RWPE1 (cell line): ENCODE results near the gene NRXN3.
"Not testable (repeated sequence)": the region's sequence is repeated elsewhere in the genome, so short reads cannot be mapped to it uniquely, and the experiment has no call there.

Source experiments
- CTCF ChIA-PET: fragments of 350-600 bp; sonication (Branson Sonifier 250); formaldehyde crosslinking; extraction: SDS; loops from one replicate; lab custom pipeline; 2021; lab: Yijun Ruan, JAX
- POLR2A ChIA-PET: fragments of 400-600 bp; formaldehyde crosslinking; extraction: SDS; loops from one replicate; lab custom pipeline; 2020; ENCODE audit warnings: antibody characterized with exemption; ENCODE audit not compliant: low non-redundant PET; lab: Yijun Ruan, JAX
- DNase-seq: peaks from one replicate; pipeline ENCODE4 v3.0.0; 2012; ENCODE audit warnings: low spot score
- H3K27ac ChIP-seq: fragments of 450-650 bp; 2 replicates; pipeline ENCODE4 v1.5.1; 2017
- TF ChIP-seq, protein P1 (sequence below): fragments of 450-650 bp; conservative IDR thresholded peaks from 2 replicates; pipeline ENCODE4 v1.5.1; 2017; ENCODE audit warnings: low read depth, mild to moderate bottlenecking

NRXN3 gene

DNA sequence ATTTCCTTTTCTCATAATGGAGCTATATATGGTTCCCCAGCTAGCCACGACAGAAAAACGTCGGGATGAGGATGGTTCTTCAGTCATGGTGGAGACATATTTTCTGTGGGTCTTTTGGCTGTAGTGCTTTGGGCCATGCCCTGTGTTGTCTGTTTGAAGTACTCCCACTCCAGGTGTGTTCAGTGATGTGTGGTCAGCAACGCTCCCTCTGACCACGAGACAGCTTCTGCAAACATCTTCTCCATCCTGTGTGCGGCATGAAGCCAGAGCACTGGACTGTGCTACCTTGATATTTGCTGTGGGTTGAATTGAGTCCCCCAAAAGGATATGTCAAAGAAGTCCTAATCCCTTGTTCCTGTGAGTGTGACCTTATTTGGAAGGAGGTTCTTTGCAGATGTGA lies 931.2 kb downstream of the NRXN3 start:
- POLR2A ChIA-PET: no interaction called here
- TF ChIP-seq, protein P1, sequence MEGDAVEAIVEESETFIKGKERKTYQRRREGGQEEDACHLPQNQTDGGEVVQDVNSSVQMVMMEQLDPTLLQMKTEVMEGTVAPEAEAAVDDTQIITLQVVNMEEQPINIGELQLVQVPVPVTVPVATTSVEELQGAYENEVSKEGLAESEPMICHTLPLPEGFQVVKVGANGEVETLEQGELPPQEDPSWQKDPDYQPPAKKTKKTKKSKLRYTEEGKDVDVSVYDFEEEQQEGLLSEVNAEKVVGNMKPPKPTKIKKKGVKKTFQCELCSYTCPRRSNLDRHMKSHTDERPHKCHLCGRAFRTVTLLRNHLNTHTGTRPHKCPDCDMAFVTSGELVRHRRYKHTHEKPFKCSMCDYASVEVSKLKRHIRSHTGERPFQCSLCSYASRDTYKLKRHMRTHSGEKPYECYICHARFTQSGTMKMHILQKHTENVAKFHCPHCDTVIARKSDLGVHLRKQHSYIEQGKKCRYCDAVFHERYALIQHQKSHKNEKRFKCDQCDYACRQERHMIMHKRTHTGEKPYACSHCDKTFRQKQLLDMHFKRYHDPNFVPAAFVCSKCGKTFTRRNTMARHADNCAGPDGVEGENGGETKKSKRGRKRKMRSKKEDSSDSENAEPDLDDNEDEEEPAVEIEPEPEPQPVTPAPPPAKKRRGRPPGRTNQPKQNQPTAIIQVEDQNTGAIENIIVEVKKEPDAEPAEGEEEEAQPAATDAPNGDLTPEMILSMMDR: no peak
- CTCF ChIA-PET: interaction anchor here (0.7 kb wide), 1 partner anchor 54 kb away, joined by 4 read pairs; no protein-coding TSS in a partner anchor
- no peak overlapping the region for H3K27ac ChIP-seq
- no peak for DNase-seq

DNA sequence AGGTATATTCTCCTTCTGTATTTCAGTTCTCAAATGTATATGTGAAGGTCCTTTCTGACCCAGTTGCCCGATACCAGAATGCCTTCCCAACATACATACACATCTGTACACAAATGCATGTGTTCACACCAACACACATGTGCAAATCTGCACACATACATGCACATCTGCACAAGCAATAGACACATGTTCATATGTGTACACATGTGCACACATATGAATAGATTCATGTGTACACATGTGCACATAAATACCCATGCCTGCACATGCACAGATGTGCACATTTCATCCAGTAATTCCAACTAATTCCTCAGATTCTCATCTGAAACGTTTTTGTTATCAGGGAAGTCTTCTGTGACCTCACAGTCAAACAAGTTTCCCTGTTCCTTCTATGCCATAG lies 933.6 kb downstream of the NRXN3 start:
- no peak overlapping the region for H3K27ac ChIP-seq
- TF ChIP-seq, protein P1: no peak
- no peak for DNase-seq
- ChIA-PET CTCF (no interaction called here), POLR2A (no interaction called here)

DNA sequence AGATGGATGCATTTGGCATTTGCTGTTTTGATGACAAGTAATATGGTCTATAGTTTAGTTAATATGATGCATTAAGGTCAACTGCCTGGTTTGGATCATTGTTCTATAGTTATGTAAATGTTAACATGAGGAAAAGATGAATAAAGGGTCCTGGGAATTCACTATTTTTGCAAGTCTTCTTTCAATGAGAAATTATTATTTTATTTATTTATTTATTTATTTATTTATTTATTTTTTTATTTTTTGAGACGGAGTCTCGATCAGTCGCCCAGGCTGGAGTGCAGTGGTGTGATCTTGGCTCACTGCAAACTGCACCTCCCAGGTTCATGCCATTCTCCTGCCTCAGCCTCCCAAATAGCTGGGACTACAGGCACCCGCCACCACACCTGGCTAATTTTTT lies 940.4 kb downstream of the NRXN3 start:
- CTCF ChIA-PET, H3K27ac ChIP-seq, POLR2A ChIA-PET, DNase-seq: not testable (repeated sequence)

GRCh38 chr14:79111987-79112501 lies 941.9 kb downstream of the NRXN3 start:
- TF ChIP-seq, protein P1: no peak
- DNase-seq: no peak
- CTCF ChIA-PET: no interaction called here
- POLR2A ChIA-PET: no interaction called here
- H3K27ac ChIP-seq: no peak overlapping the region

DNA sequence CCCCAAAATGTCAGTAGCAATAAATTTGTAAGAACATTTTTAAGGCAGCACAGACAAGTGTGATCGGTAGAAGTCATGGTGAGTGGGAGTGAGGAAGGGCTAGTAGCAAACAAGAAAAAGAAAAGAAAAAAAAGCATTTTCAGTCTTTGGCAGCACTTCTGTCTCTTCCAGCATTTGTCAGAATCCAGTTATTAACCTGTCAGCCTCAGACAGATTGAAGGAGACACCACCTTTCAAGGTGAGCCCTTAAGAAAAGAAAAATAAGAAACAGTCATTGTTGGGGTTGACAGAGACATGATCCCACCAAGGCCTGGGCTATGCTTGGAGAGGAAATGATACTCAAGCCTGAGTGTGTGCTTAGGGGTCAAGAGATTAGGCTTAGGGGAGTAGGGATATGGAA lies 947.4 kb downstream of the NRXN3 start:
- TF ChIP-seq, protein P1: no peak
- DNase-seq: no peak
- H3K27ac ChIP-seq: no peak overlapping the region
- ChIA-PET POLR2A (no interaction called here), CTCF (interaction anchor here (0.6 to 0.7 kb wide), 2 partner anchors 26 to 333 kb away, joined by 3 to 4 read pairs; no protein-coding TSS in a partner anchor)

- CTCF ChIA-PET: interaction anchor here (0.7 kb wide), 1 partner anchor 25 kb away, joined by 3 read pairs; no protein-coding TSS in a partner anchor
- TF ChIP-seq, protein P1: no peak
- no peak overlapping the region for H3K27ac ChIP-seq
- DNase-seq: no peak
- POLR2A ChIA-PET: no interaction called here
Observed at GRCh38 chr14:79118291-79118690, 948.1 kb downstream of the NRXN3 start.

DNA sequence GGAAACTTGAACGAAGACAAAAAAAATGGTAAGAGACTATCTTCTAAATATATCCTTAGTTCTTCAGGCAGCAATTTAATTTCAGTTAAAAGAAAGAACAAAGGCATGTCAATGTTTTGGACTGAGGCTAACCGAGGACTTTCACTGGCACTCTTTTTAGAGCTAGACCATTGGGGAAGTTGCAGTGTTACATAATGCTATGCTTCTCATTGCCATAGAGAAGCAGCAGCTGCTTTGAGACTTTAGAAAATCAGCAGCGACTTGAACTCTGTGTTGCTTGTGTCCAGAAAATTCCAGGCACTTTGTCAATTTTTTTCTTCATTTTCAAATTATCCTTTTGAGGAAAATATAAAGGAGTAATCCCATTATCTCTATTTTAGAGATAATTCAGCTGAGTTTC lies 964.2 kb downstream of the NRXN3 start:
- DNase-seq: no peak
- CTCF ChIA-PET: no interaction called here
- POLR2A ChIA-PET: no interaction called here
- no peak overlapping the region for H3K27ac ChIP-seq
- TF ChIP-seq, protein P1: no peak
